Right lobe of liver (tissue), 6 donors: ENCODE measurements around the gene PLEKHG2. TPM values are rescaled to one million over a fixed set of nuclear protein-coding genes. Genes with fewer than 3 reads are reported as not detected.

Experiments used
- ATAC-seq, 4 donors: fragments of 200-7000 bp; cut with Tn5 transposase; one replicate each; pipeline ENCODE4 v1.9.1; 2020; ENCODE audit warnings: mild to moderate bottlenecking in 4 of 4, moderate library complexity in 4 of 4
- DNase-seq, 3 donors: peaks; one replicate each; pipeline ENCODE4 v3.0.0-alpha.2; 2020
- H3K27ac ChIP-seq, 3 donors: fragments of 200-600 bp; one replicate each; pipeline ENCODE4 v1.8.0; 2022
- H3K27me3 ChIP-seq, 2 donors: fragments of 200-600 bp; one replicate each; pipeline ENCODE4 v1.8.0; 2022
- H3K36me3 ChIP-seq, 4 donors: fragments of 200-600 bp; sonication (generic) in 1 of 4; one replicate each; pipeline versions ENCODE4 v1.5.1 to v1.8.0; 2017 to 2022; ENCODE audit warnings: control low read depth in 1 of 4
- H3K4me1 ChIP-seq, 4 donors: fragments of 200-600 bp; sonication (generic) in 1 of 4; one replicate each; pipeline versions ENCODE4 v1.5.1 to v1.8.0; 2017 to 2022; ENCODE audit warnings: control low read depth in 1 of 4
- H3K4me3 ChIP-seq, 3 donors: fragments of 200-600 bp; one replicate each; pipeline ENCODE4 v1.8.0; 2022
- H3K9me3 ChIP-seq, 4 donors: fragments of 200-600 bp; sonication (generic) in 1 of 4; one replicate each; pipeline versions ENCODE4 v1.5.1 to v1.8.0; 2017 to 2022; ENCODE audit warnings: control low read depth in 1 of 4
- POLR2A ChIP-seq: fragments of 450-650 bp; IDR thresholded peaks from one replicate; pipeline ENCODE4 v1.6.1; 2017; ENCODE audit warnings: antibody characterized with exemption, mild to moderate bottlenecking
- WGBS: methylation state at CpG from one replicate; pipeline ENCODE4 v1.1.6; 2018; ENCODE audit warnings: low coverage, low lambda C conversion rate; ENCODE audit not compliant: insufficient coverage; ENCODE audit errors: missing lambda C conversion rate; 5-methylcytosine and 5-hydroxymethylcytosine counted together
- intact Hi-C, 2 donors: fragments of 100-400 bp; cut with DNase I; formaldehyde crosslinking; loops; one replicate each; pipeline versions ENCODE4 v1.11.2 to v1.14.1; 2022
- total RNA-seq, 6 experiments: library from RNA; depleted of rRNA in 2 of 6; stranded (reverse); fragments of >200 nt in 2 of 6; fragmentation: NEBNext Ultra II Directional in 3 of 6; extraction: Animal tissue kit (Norgen Biotek cat#: 25700) in 3 of 6; gene quantifications; one replicate each; pipeline versions ENCODE4 v1.1.0 to v1.2.4, GENCODE V29; 2016 to 2023
- TF ChIP-seq, protein P1 (sequence below), 4 donors: fragments of 200-600 bp in 3 of 4; fragments of 450-650 bp in 1 of 4; IDR thresholded peaks; one replicate each; pipeline versions ENCODE4 v1.5.1 to v1.8.0; 2016 to 2022; ENCODE audit warnings: antibody characterized with exemption in 4 of 4, mild to moderate bottlenecking in 2 of 4
- donor health status: DM: no; HTN: yes; CAD: no.
- donor health status: DM: no; HTN: no; CAD: no.
- donor health status: DM: no; HTN: no; CAD: no.
- donor health status: DM: no; HTN: yes; CAD: no.
- donor health status: DM: no; HTN: yes; CAD: no.

Gene PLEKHG2
- total RNA-seq, 6 experiments from 2014 or later: 1.6 to 15.0 (median 6.3) TPM

DNA sequence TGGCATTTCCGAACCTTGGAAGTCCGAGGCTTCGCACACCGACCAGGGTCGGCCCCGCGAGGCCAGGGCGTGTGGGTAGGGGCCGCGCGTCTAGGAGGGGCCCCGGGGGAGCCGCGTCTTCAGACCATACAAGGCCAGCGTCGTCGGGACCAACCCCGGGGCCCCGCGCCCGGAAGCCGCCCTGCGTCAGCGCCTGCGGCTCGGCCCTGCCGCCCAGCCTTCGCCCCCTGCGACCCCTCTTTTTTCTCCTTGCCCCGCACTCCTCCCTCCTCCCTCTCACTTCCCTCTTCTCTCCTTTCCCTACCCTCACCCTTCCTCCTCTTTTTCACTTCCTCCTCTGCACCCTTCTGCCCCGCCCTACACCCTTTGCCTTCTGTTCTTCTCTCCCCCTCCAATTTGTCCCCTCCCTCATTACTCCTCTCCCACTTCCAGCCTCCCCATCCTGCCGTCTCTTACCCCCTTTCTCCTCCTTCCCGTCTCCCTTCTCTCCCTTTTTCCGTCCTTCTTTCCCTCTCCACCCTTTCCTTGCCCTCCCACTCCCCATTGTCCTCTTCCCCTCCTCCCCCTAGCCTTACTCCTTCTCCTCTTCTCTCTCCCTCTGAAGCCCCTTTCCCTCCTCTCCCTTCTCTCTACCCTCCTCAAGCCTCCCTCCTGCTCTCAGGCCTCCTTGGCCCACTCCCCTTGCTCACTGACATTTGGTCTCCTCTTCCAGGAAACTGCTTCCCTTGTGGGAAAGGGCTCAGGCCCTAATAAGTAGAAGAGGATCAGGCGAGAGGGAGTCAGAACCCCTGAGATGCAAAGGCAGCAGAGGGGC is 2.2 kb upstream of the PLEKHG2 start:
- intact Hi-C loops: no loop called here
- DNase-seq (peak; percentile 78 to 88 (median 83)), ATAC-seq (peak; percentile 1 to 8 (median 6))
- H3K9me3 ChIP-seq: no peaks in the 10 kb centered on the region
- H3K36me3 ChIP-seq: peaks cover 0 to 11% (median 7%) of the 10 kb centered on the region in 4 donors
- peaks cover 0 to 20% (median 5%) of the 10 kb centered on the region in 4 donors for H3K4me1 ChIP-seq
- peak overlapping the region; percentile 84 to 99 (median 97) for H3K4me3 ChIP-seq
- no peaks in the 10 kb centered on the region for H3K27me3 ChIP-seq
- peak; percentile 75 for TF ChIP-seq POLR2A
- TF ChIP-seq, protein P1, sequence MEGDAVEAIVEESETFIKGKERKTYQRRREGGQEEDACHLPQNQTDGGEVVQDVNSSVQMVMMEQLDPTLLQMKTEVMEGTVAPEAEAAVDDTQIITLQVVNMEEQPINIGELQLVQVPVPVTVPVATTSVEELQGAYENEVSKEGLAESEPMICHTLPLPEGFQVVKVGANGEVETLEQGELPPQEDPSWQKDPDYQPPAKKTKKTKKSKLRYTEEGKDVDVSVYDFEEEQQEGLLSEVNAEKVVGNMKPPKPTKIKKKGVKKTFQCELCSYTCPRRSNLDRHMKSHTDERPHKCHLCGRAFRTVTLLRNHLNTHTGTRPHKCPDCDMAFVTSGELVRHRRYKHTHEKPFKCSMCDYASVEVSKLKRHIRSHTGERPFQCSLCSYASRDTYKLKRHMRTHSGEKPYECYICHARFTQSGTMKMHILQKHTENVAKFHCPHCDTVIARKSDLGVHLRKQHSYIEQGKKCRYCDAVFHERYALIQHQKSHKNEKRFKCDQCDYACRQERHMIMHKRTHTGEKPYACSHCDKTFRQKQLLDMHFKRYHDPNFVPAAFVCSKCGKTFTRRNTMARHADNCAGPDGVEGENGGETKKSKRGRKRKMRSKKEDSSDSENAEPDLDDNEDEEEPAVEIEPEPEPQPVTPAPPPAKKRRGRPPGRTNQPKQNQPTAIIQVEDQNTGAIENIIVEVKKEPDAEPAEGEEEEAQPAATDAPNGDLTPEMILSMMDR (IDR thresholded peaks at IDR 0.05): no peak
- H3K27ac ChIP-seq: peak overlapping the region; percentile 93 to 100 (median 99)
- WGBS: 1% methylated on average over 22 of the region's 35 CpGs

DNA sequence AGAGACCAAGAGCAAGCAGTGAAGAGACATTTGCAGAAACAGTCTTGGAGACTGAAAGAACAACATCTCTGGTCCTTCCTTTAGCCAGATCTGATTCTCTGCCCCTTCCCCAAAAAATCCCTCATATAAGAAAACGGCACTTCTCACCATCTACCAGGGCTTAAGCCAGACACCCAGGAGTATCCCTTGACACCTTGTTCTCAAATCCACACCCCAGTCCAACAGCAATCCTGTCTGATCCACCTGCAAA is 1.7 kb upstream of the PLEKHG2 start:
- no peaks in the 10 kb centered on the region for H3K9me3 ChIP-seq
- DNase-seq: no peak
- H3K27ac ChIP-seq: peak overlapping the region; percentile 93 to 100 (median 99)
- peaks cover 0 to 17% (median 3%) of the 10 kb centered on the region in 4 donors for H3K4me1 ChIP-seq
- H3K27me3 ChIP-seq: no peaks in the 10 kb centered on the region
- peak overlapping the region; percentile 84 to 99 (median 97) for H3K4me3 ChIP-seq
- TF ChIP-seq, protein P1 (IDR thresholded peaks at IDR 0.05): no peak
- TF ChIP-seq POLR2A: no peak
- no peak for ATAC-seq
- intact Hi-C loops: no loop called here
- H3K36me3 ChIP-seq: peaks cover 0 to 11% (median 7%) of the 10 kb centered on the region in 4 donors
- 33% methylated on average over 1 of the region's 1 CpG for WGBS

DNA sequence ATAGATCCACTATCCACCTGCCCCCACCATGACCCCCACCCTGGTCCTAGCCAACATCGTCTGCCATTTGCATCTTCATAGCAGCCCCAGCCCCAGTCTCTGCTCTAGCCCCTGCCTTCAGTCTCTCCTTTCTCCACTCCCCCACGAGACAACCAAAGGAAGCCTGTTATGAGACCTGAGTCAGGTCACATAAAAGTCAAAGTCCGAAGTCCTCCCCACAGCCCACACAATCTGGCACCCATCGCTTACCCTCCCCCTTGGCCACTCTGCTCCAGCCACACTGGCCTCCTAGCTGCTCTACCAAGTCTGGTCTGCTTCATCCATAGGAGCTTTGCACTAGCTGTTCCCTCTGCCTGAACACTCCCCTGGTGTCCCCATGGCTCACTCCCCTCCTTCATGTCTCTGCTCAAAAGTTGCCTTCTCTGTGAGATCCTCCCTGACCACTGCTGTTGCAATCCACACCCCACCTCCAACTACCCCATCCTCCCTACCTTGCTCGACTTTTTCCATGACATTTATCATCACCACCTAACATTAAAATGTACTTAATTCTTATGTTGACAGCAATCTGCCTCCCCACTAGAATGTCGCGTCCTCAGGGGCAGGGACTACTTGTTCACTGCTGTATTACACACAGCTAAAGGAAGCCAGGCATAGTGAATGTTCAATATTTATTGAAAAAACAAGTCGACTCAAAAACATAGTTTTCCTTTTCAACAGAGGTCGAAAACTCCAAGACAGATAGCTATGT is 1.2 kb upstream of the PLEKHG2 start:
- TF ChIP-seq, protein P1 (IDR thresholded peaks at IDR 0.05): no peak
- peak; percentile 77 for TF ChIP-seq POLR2A
- Histone ChIP-seq H3K27ac (peak overlapping the region; percentile 93 to 100 (median 99)), H3K4me3 (peak overlapping the region; percentile 84 to 99 (median 97)), H3K9me3 (no peaks in the 10 kb centered on the region), H3K27me3 (no peaks in the 10 kb centered on the region), H3K36me3 (peaks cover 0 to 11% (median 7%) of the 10 kb centered on the region in 4 donors), H3K4me1 (peaks cover 0 to 12% (median 2%) of the 10 kb centered on the region in 4 donors)
- 2% methylated on average over 9 of the region's 9 CpGs for WGBS
- intact Hi-C loops: no loop called here
- DNase-seq: peak; percentile 77 to 91 (median 86)
- ATAC-seq: peak; percentile 12 to 46 (median 26)

DNA sequence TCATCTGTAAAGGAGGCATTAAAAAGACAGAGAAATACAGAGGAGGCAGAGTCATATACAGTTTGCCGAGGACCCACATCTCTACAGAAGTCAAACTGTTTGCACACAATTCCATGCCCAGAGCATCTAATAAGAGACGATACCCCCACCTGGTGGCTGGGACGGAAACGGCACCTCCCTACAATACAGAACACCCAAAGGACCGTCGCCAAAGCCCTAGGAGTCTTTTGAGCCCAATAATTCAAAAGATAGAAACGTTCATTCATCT is 703 bp upstream of the PLEKHG2 start:
- no peak for TF ChIP-seq POLR2A
- TF ChIP-seq, protein P1 (IDR thresholded peaks at IDR 0.05): peak; percentile 94 to 98 (median 96)
- no peaks in the 10 kb centered on the region for H3K9me3 ChIP-seq
- intact Hi-C loops: no loop called here
- WGBS: 0% methylated on average over 7 of the region's 7 CpGs
- H3K36me3 ChIP-seq: peaks cover 0 to 11% (median 7%) of the 10 kb centered on the region in 4 donors
- peak overlapping the region in 2 of 3 donors; percentile 81 to 99 for H3K4me3 ChIP-seq
- peak; percentile 37 to 61 (median 52) for ATAC-seq
- DNase-seq: peak; percentile 87 to 91 (median 88)
- H3K27me3 ChIP-seq: no peaks in the 10 kb centered on the region
- peaks cover 0 to 12% (median 2%) of the 10 kb centered on the region in 4 donors for H3K4me1 ChIP-seq
- H3K27ac ChIP-seq: peak overlapping the region; percentile 93 to 100 (median 99)
